ENCODE data around the gene PLXNA4.

Gene PLXNA4

DNA sequence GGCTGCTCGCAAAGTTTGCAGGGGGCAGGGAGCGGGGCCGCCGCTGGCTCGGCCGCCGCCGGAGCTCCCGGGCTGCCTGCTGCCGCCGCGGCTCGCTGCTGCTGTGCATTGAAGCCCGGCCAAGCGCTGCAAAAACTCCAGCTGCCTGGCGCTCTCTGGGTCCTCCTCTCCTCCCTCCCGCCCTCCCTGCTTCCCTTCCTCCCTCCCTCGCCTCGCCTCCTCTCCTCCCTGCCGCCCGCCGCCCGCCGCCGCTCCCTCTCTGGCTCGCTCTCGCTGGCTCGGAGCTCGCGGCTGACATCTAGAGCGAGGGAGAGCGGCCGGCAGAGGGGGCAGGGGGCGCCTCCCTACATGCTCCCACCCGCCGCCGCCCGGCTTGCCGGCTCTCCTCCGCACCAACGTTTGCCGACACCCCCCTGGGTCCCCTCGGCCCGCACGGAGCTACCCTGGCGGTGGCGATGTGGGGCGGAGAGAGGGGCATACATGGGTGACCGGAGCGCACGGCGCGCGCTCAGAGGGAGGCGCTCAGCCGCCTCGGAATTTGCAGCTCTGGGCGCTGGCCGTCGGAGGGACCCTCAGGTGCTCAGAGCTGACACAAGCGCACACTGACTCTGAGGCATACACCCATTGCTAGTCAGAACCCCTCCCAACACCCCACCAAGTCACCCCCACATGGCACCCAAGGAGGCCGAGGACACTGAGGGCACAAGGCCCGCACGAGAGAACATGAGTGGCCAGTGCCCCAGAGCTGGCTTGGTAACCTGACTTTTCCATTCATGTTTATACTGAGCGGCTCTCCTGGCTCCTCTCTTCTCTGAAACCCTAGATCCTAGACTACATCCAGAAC is 1.2 kb upstream of the PLXNA4 start:
- Mint-ChIP-seq H3K9me3 (no peaks in the 10 kb centered on the region), H3K36me3 (no peaks in the 10 kb centered on the region), H3K4me3 (peak overlapping the region; percentile 57), H3K27ac (no peak overlapping the region), H3K4me1 (peaks cover 34% of the 10 kb centered on the region), H3K27me3 (peaks cover 42% of the 10 kb centered on the region)

DNA sequence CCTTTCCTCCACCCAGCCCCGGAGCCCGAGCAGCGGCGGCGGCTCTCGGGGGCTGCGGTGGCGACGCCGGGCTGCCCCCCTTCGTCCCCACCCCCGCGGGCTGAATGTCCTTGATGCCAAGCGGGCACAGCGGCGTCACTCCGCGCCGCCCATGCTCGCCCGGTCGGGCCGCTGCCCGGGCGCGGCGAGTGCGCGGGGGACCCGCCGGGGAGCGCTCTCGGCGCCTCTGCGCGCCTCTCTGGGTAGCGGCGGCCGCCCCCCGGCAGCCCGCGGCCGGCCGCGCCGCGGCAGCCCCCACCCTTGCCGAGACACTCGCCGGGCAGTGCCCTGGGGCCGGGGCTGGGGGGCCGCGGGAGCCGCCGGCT is 433 bp upstream of the PLXNA4 start:
- peak overlapping the region; percentile 68 for H3K4me3 Mint-ChIP-seq
- H3K27ac Mint-ChIP-seq: no peak overlapping the region
- no peaks in the 10 kb centered on the region for H3K36me3 Mint-ChIP-seq
- H3K9me3 Mint-ChIP-seq: no peaks in the 10 kb centered on the region
- H3K4me1 Mint-ChIP-seq: peaks cover 34% of the 10 kb centered on the region
- H3K27me3 Mint-ChIP-seq: peaks cover 47% of the 10 kb centered on the region

- no peaks in the 10 kb centered on the region for H3K36me3 Mint-ChIP-seq
- no peak overlapping the region for H3K27ac Mint-ChIP-seq
- peak overlapping the region; percentile 76 for H3K4me3 Mint-ChIP-seq
- H3K4me1 Mint-ChIP-seq: peaks cover 34% of the 10 kb centered on the region
- H3K9me3 Mint-ChIP-seq: no peaks in the 10 kb centered on the region
- H3K27me3 Mint-ChIP-seq: peaks cover 54% of the 10 kb centered on the region
Measured at GRCh38 chr7:132575419-132575981, 770 bp downstream of the PLXNA4 start.

- no peaks in the 10 kb centered on the region for H3K9me3 Mint-ChIP-seq
- peaks cover 57% of the 10 kb centered on the region for H3K27me3 Mint-ChIP-seq
- peaks cover 34% of the 10 kb centered on the region for H3K4me1 Mint-ChIP-seq
- H3K36me3 Mint-ChIP-seq: no peaks in the 10 kb centered on the region
- no peak overlapping the region for H3K4me3 Mint-ChIP-seq
- no peak overlapping the region for H3K27ac Mint-ChIP-seq
Measured at GRCh38 chr7:132574223-132574622, 2.0 kb downstream of the PLXNA4 start.

- peaks cover 53% of the 10 kb centered on the region for H3K27me3 Mint-ChIP-seq
- H3K9me3 Mint-ChIP-seq: no peaks in the 10 kb centered on the region
- H3K4me1 Mint-ChIP-seq: peaks cover 34% of the 10 kb centered on the region
- H3K36me3 Mint-ChIP-seq: no peaks in the 10 kb centered on the region
- H3K27ac Mint-ChIP-seq: no peak overlapping the region
- H3K4me3 Mint-ChIP-seq: no peak overlapping the region
Measured at GRCh38 chr7:132573251-132573955, 2.9 kb downstream of the PLXNA4 start.

DNA sequence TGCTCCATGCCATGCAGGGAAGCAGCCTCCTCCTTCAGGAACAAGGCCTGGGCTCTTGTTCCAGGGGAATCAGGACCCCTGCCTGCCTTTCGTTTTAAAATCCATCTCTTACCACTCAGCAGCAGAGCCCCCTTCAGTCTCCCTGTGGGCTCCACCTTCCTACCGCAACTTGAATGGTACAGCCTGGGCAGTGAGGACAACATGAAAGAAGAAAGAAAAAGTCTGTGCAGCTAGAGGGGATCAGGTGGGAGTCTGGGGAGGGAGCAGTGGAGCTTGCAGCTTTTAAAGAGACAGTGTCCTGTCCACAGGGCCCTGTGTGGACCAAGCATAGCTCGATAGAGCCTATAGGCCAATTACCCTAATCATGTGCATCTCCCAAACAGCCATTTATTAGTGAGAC is 3.7 kb downstream of the PLXNA4 start:
- H3K27ac Mint-ChIP-seq: no peak overlapping the region
- H3K4me3 Mint-ChIP-seq: no peak overlapping the region
- H3K36me3 Mint-ChIP-seq: no peaks in the 10 kb centered on the region
- H3K9me3 Mint-ChIP-seq: no peaks in the 10 kb centered on the region
- peaks cover 26% of the 10 kb centered on the region for H3K4me1 Mint-ChIP-seq
- peaks cover 48% of the 10 kb centered on the region for H3K27me3 Mint-ChIP-seq

- H3K27me3 Mint-ChIP-seq: peaks cover 52% of the 10 kb centered on the region
Measured at GRCh38 chr7:132571970-132572369, 4.3 kb downstream of the PLXNA4 start.

GRCh38 chr7:132569884-132570614 is 6.2 kb downstream of the PLXNA4 start:
- H3K27ac Mint-ChIP-seq: no peak overlapping the region
- H3K27me3 Mint-ChIP-seq: peaks cover 48% of the 10 kb centered on the region
- H3K36me3 Mint-ChIP-seq: peaks cover 2% of the 10 kb centered on the region
- no peak overlapping the region for H3K4me3 Mint-ChIP-seq
- H3K4me1 Mint-ChIP-seq: peaks cover 16% of the 10 kb centered on the region
- H3K9me3 Mint-ChIP-seq: no peaks in the 10 kb centered on the region

More at GRCh38 chr7:132571970-132572369, 4.3 kb downstream of the PLXNA4 start:
- peaks cover 25% of the 10 kb centered on the region for H3K4me1 Mint-ChIP-seq
- H3K4me3 Mint-ChIP-seq: no peak overlapping the region
- H3K27ac Mint-ChIP-seq: no peak overlapping the region
- H3K36me3 Mint-ChIP-seq: no peaks in the 10 kb centered on the region
- H3K9me3 Mint-ChIP-seq: no peaks in the 10 kb centered on the region

- H3K27ac Mint-ChIP-seq: no peak overlapping the region
- peaks cover 12% of the 10 kb centered on the region for H3K4me1 Mint-ChIP-seq
- H3K4me3 Mint-ChIP-seq: no peak overlapping the region
- H3K27me3 Mint-ChIP-seq: peaks cover 51% of the 10 kb centered on the region
- H3K9me3 Mint-ChIP-seq: no peaks in the 10 kb centered on the region
- H3K36me3 Mint-ChIP-seq: peaks cover 2% of the 10 kb centered on the region
Measured at GRCh38 chr7:132568962-132569361, 7.3 kb downstream of the PLXNA4 start.

DNA sequence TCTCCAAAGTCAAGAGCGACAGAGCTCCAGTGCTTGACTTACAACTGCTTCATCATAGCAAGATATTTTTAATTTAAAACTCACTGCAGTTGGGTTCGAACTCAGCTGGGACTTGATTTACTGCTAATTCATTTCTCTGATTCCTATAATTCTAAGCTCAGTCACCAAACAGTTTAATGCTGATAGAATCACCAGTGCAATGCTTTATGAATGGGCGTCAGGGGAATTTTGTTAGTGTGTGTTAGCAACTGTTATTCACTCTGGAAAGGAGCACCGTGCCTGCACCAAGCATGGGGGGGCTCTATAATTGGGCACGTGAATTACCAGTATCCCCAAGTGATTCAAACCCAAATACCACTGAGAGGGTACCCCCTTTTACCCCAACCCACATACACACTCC is 10.4 kb downstream of the PLXNA4 start:
- Mint-ChIP-seq H3K9me3 (no peaks in the 10 kb centered on the region), H3K27me3 (peaks cover 29% of the 10 kb centered on the region), H3K36me3 (peaks cover 2% of the 10 kb centered on the region), H3K4me3 (no peak overlapping the region), H3K27ac (no peak overlapping the region), H3K4me1 (no peaks in the 10 kb centered on the region)

DNA sequence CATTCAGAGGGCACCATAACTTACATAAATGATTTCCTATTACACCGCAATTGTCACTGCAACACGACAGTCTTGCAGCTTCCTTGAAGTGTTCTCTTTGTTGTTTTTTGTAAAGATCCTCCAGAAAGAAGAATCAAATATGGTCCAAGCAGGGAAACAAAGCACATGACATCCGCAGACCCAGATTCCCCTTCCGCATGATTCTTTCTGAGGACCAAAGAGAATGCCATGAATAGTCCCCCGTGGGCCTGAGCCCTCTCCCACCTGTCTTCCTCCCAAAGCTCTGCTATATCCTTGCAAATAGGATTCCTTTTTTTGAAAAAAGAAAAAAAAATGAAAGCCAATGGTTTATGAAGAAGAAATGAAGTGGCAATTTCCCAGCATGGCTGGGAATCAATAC is 10.8 kb downstream of the PLXNA4 start:
- Mint-ChIP-seq H3K9me3 (no peaks in the 10 kb centered on the region), H3K4me3 (no peak overlapping the region), H3K4me1 (no peaks in the 10 kb centered on the region), H3K36me3 (peaks cover 2% of the 10 kb centered on the region), H3K27ac (no peak overlapping the region), H3K27me3 (peaks cover 27% of the 10 kb centered on the region)

GRCh38 chr7:132564849-132565248 is 11.4 kb downstream of the PLXNA4 start:
- Mint-ChIP-seq H3K9me3 (no peaks in the 10 kb centered on the region), H3K27ac (no peak overlapping the region), H3K27me3 (peaks cover 23% of the 10 kb centered on the region), H3K4me1 (no peaks in the 10 kb centered on the region), H3K36me3 (peaks cover 2% of the 10 kb centered on the region), H3K4me3 (no peak overlapping the region)

GRCh38 chr7:132564090-132564489 is 12.2 kb downstream of the PLXNA4 start:
- peaks cover 2% of the 10 kb centered on the region for H3K36me3 Mint-ChIP-seq
- peaks cover 23% of the 10 kb centered on the region for H3K27me3 Mint-ChIP-seq
- H3K27ac Mint-ChIP-seq: no peak overlapping the region
- H3K4me3 Mint-ChIP-seq: no peak overlapping the region
- H3K4me1 Mint-ChIP-seq: no peaks in the 10 kb centered on the region
- H3K9me3 Mint-ChIP-seq: no peaks in the 10 kb centered on the region

DNA sequence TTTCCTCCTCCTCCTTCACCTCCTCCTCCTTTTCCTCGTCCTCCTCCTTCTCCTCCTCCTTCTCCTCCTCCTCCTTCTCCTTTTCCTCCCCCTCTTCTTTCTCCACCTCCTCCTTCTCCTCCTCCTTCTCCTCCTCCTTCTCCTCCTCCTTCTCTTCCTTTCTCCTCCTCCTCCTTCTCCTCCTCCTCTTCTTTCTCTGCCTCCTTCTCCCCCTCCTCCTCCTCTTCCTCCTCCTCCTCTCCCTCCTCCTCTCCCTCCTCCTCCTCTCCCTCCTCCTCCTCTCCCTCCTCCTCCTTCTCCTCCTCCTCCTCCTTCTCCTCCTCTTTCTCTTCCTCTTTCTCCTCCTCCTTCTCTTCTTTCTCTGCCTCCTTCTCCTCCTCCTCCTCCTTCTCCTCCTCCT is 13.6 kb downstream of the PLXNA4 start:
- H3K36me3 Mint-ChIP-seq: peaks cover 2% of the 10 kb centered on the region
- H3K4me3 Mint-ChIP-seq: no peak overlapping the region
- no peaks in the 10 kb centered on the region for H3K9me3 Mint-ChIP-seq
- H3K27me3 Mint-ChIP-seq: peaks cover 19% of the 10 kb centered on the region
- H3K27ac Mint-ChIP-seq: no peak overlapping the region
- peaks cover under 1% of the 10 kb centered on the region for H3K4me1 Mint-ChIP-seq

DNA sequence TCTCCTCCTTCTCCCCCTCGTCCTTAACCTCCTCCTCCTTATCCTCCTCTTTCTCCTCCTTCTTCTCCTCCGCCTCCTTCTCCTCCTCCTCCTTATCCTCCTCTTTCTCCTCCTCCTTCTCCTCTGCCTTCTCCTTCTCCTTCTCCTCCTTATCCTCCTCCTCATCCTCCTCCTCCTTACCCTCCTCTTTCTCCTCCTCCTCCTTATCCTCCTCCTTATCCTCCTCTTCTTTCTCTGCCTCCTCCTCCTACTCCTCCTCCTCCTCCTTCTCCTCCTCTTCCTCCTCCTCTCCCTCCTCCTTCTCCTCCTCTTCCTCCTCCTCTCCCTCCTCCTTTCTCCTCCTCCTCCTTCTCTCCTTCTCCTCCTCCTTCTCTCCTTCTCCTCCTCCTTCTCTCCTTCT is 14.5 kb downstream of the PLXNA4 start:
- Mint-ChIP-seq H3K4me1 (peaks cover 3% of the 10 kb centered on the region), H3K36me3 (peaks cover 2% of the 10 kb centered on the region), H3K9me3 (no peaks in the 10 kb centered on the region), H3K4me3 (no peak overlapping the region), H3K27me3 (peaks cover 13% of the 10 kb centered on the region), H3K27ac (no peak overlapping the region)
